Measurements from ENCODE around the gene ZNF302. TPM values are rescaled to one million over a fixed set of nuclear protein-coding genes. Genes with fewer than 3 reads are reported as not detected.

ZNF302 gene
- total RNA-seq, 1 donor from 2014 or later = 74.5 TPM

GRCh38 chr19:34649886-34650543, 27.5 kb upstream of the ZNF302 start:
- Mint-ChIP-seq H3K27ac (no peak overlapping the region), H3K27me3 (ENCODE audit: insufficient read depth, low read depth) (no peaks in the 10 kb centered on the region), H3K36me3 (no peaks in the 10 kb centered on the region), H3K4me3 (no peak overlapping the region), H3K9me3 (peaks cover 17% of the 10 kb centered on the region), H3K4me1 (no peaks in the 10 kb centered on the region)
- Histone ChIP-seq H3K27me3 (no peaks in the 10 kb centered on the region), H3K36me3 (peaks cover 4% of the 10 kb centered on the region), H4K20me1 (ENCODE audit: low read depth) (no peaks in the 10 kb centered on the region), H3K4me2 (no peak overlapping the region), H3K4me3 (no peak overlapping the region), H3K79me2 (ENCODE audit: low read depth) (no peaks in the 10 kb centered on the region), H3K27ac (no peak overlapping the region), H3K9ac (no peak overlapping the region), H3K9me3 (ENCODE audit: low read depth) (peaks cover 6% of the 10 kb centered on the region), H2AFZ (replicated peaks) (no peak overlapping the region), H3F3A (ENCODE audit: low read depth) (no peaks in the 10 kb centered on the region), H3K4me1 (no peaks in the 10 kb centered on the region)
- TF ChIP-seq CTCF (IDR thresholded peaks at IDR 0.05) = no peak
- TF ChIP-seq EZH2phosphoT487 (IDR thresholded peaks at IDR 0.05) = no peak
- TF ChIP-seq EZH2 (IDR thresholded peaks at IDR 0.05) = no peak
- DNase-seq (ENCODE audit: low spot score) = no peak

- Mint-ChIP-seq H3K9me3 (peaks cover 17% of the 10 kb centered on the region), H3K27ac (no peak overlapping the region), H3K27me3 (ENCODE audit: insufficient read depth, low read depth) (no peaks in the 10 kb centered on the region), H3K4me3 (no peak overlapping the region), H3K4me1 (no peaks in the 10 kb centered on the region), H3K36me3 (no peaks in the 10 kb centered on the region)
- H3K9me3 ChIP-seq (ENCODE audit: low read depth) = peaks cover 6% of the 10 kb centered on the region
- no peaks in the 10 kb centered on the region for H3F3A ChIP-seq (ENCODE audit: low read depth)
- H3K4me2 ChIP-seq = no peak overlapping the region
- H3K27me3 ChIP-seq = no peaks in the 10 kb centered on the region
- no peak for DNase-seq (ENCODE audit: low spot score)
- H3K36me3 ChIP-seq = peaks cover 4% of the 10 kb centered on the region
- no peaks in the 10 kb centered on the region for H4K20me1 ChIP-seq (ENCODE audit: low read depth)
- TF ChIP-seq EZH2 (IDR thresholded peaks at IDR 0.05) = no peak
- no peak for TF ChIP-seq CTCF (IDR thresholded peaks at IDR 0.05)
- no peak overlapping the region for H3K4me3 ChIP-seq
- H3K4me1 ChIP-seq = no peaks in the 10 kb centered on the region
- no peaks in the 10 kb centered on the region for H3K79me2 ChIP-seq (ENCODE audit: low read depth)
- H3K27ac ChIP-seq = no peak overlapping the region
- no peak overlapping the region for H3K9ac ChIP-seq
- no peak overlapping the region for H2AFZ ChIP-seq (replicated peaks)
Observed at GRCh38 chr19:34651747-34652146, 25.7 kb upstream of the ZNF302 start.

- peaks cover 16% of the 10 kb centered on the region for H3K9me3 Mint-ChIP-seq
- Histone ChIP-seq H2AFZ (replicated peaks) (no peak overlapping the region), H4K20me1 (ENCODE audit: low read depth) (no peaks in the 10 kb centered on the region), H3K4me2 (no peak overlapping the region), H3K9ac (no peak overlapping the region), H3F3A (ENCODE audit: low read depth) (no peaks in the 10 kb centered on the region), H3K79me2 (ENCODE audit: low read depth) (no peaks in the 10 kb centered on the region), H3K4me1 (no peaks in the 10 kb centered on the region), H3K36me3 (peaks cover 4% of the 10 kb centered on the region), H3K27me3 (no peaks in the 10 kb centered on the region), H3K4me3 (no peak overlapping the region), H3K9me3 (ENCODE audit: low read depth) (peaks cover 6% of the 10 kb centered on the region), H3K27ac (no peak overlapping the region)
- H3K36me3 Mint-ChIP-seq = no peaks in the 10 kb centered on the region
- no peak overlapping the region for H3K27ac Mint-ChIP-seq
- no peaks in the 10 kb centered on the region for H3K4me1 Mint-ChIP-seq
- no peak for TF ChIP-seq CTCF (IDR thresholded peaks at IDR 0.05)
- TF ChIP-seq EZH2 (IDR thresholded peaks at IDR 0.05) = no peak
- no peak for TF ChIP-seq EZH2phosphoT487 (IDR thresholded peaks at IDR 0.05)
- no peak overlapping the region for H3K4me3 Mint-ChIP-seq
- DNase-seq (ENCODE audit: low spot score) = no peak
- peaks cover 3% of the 10 kb centered on the region for H3K27me3 Mint-ChIP-seq (ENCODE audit: insufficient read depth, low read depth)
Observed at GRCh38 chr19:34654796-34655195, 22.7 kb upstream of the ZNF302 start.
